T47D (cell line): Measurements from ENCODE around the gene ARHGAP44.
A peak's percentile ranks its signal among the peaks of the same experiment; 100 is the strongest.

ENCODE experiments used
- DNase-seq, 2 experiments: peaks; one replicate each; pipeline versions ENCODE4 v3.0.0 to v3.0.0-alpha.2; 2011 to 2012; ENCODE audit warnings: low read depth in 1 of 2, low spot score in 1 of 2
- JUND ChIP-seq: IDR thresholded peaks from 2 replicates; pipeline ENCODE4 v1.6.1; 2012; ENCODE audit warnings: low read depth
- in situ Hi-C: cut with HindIII; loops from 2 replicates; pipeline ENCODE4 v1.10.0; 2016; ENCODE audit warnings: low sequenced_read_pairs, low pct_unique_long_range_greater_than_20kb

Gene ARHGAP44, protein sequence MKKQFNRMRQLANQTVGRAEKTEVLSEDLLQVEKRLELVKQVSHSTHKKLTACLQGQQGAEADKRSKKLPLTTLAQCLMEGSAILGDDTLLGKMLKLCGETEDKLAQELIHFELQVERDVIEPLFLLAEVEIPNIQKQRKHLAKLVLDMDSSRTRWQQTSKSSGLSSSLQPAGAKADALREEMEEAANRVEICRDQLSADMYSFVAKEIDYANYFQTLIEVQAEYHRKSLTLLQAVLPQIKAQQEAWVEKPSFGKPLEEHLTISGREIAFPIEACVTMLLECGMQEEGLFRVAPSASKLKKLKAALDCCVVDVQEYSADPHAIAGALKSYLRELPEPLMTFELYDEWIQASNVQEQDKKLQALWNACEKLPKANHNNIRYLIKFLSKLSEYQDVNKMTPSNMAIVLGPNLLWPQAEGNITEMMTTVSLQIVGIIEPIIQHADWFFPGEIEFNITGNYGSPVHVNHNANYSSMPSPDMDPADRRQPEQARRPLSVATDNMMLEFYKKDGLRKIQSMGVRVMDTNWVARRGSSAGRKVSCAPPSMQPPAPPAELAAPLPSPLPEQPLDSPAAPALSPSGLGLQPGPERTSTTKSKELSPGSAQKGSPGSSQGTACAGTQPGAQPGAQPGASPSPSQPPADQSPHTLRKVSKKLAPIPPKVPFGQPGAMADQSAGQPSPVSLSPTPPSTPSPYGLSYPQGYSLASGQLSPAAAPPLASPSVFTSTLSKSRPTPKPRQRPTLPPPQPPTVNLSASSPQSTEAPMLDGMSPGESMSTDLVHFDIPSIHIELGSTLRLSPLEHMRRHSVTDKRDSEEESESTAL

DNA sequence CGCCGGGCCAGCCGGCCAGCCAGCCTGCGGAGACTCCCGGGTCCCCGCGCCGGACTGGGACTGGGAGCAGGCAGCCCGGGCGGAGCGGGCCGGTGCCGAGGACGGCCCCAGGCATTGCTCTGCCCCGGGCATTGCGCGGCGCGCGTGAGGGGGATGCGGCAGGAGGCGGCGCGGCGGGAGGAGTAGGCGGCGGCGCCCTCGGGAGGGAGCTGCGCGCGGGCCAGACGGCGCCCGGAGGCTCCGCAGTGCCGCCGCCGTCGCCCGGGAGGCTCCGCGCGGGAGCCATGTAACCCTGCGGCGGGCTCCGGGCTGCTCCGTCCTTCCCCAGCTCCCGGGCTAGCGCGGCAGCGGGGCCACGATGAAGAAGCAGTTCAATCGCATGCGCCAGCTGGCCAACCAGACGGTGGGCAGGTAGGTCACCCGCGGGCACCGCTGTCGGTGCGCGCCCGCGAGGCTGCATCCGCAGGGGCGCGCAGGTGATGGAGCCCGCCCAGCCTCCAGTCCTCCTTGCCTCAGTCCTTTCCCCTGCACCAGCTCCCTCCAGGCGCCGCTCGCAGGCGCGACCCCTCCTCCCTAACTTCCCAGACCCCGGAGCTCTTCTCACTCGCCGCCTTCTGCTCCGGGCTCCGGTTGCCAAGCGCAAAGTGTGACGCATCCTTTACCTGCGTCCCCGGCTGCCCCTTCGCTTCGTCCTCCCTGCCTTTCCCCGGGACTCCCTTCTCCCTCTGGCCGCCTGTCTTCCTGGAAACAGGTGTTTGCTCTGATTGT is at the start of gene ARHGAP44:
ARHGAP44 (plus strand) TSS at position 18 of the 768 bp plus-strand sequence; CDS start at position 359, 341 bp downstream.
- in situ Hi-C loops = no loop called here
- TF ChIP-seq JUND = no peak
- peak; percentile 55 to 67 for DNase-seq

GRCh38 chr17:12739500-12739899 is 49.8 kb upstream of the ARHGAP44 start:
- in situ Hi-C loops = no loop called here
- DNase-seq = no peak
- TF ChIP-seq JUND = no peak

GRCh38 chr17:12743046-12743445 is 46.3 kb upstream of the ARHGAP44 start:
- TF ChIP-seq JUND = no peak
- in situ Hi-C loops = no loop called here
- no peak for DNase-seq

DNA sequence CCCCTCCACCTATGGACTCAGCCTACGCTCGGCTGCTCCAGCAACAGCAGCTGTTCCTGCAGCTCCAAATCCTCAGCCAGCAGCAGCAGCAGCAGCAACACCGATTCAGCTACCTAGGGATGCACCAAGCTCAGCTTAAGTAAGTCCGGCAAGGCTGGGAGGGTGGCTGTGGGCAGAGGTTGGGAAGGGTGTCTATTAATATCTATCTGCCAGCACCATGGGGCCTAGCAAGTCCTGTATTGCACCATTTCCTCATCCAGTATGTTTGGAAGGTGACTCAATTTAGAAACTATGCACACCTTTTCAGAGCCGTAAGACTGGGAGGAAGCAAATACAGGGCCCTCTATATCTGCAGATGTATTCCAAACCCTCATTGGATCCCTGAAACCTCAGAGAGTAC is 45.0 kb upstream of the ARHGAP44 start:
- in situ Hi-C loops = no loop called here

GRCh38 chr17:12744786-12745185 is 44.5 kb upstream of the ARHGAP44 start:
- DNase-seq = no peak
- TF ChIP-seq JUND = no peak
- in situ Hi-C loops = no loop called here

More for the DNA sequence above, 45.0 kb upstream of the ARHGAP44 start:
- DNase-seq = no peak
- TF ChIP-seq JUND = no peak

GRCh38 chr17:12745486-12745885 is 43.8 kb upstream of the ARHGAP44 start:
- DNase-seq = no peak
- in situ Hi-C loops = no loop called here
- no peak for TF ChIP-seq JUND

- no peak for TF ChIP-seq JUND
- in situ Hi-C loops = no loop called here
- DNase-seq = no peak
Observed at GRCh38 chr17:12756786-12757185, 32.5 kb upstream of the ARHGAP44 start.

GRCh38 chr17:12759090-12759489 is 30.2 kb upstream of the ARHGAP44 start:
- DNase-seq = no peak
- in situ Hi-C loops = no loop called here
- TF ChIP-seq JUND = no peak

- in situ Hi-C loops = no loop called here
- DNase-seq = no peak
- no peak for TF ChIP-seq JUND
Observed at GRCh38 chr17:12765548-12765947, 23.8 kb upstream of the ARHGAP44 start.

- DNase-seq = no peak
- TF ChIP-seq JUND = no peak
- in situ Hi-C loops = no loop called here
Observed at GRCh38 chr17:12768255-12768654, 21.0 kb upstream of the ARHGAP44 start.

- no peak for DNase-seq
- no peak for TF ChIP-seq JUND
- in situ Hi-C loops = no loop called here
Observed at GRCh38 chr17:12769981-12770380, 19.3 kb upstream of the ARHGAP44 start.

DNA sequence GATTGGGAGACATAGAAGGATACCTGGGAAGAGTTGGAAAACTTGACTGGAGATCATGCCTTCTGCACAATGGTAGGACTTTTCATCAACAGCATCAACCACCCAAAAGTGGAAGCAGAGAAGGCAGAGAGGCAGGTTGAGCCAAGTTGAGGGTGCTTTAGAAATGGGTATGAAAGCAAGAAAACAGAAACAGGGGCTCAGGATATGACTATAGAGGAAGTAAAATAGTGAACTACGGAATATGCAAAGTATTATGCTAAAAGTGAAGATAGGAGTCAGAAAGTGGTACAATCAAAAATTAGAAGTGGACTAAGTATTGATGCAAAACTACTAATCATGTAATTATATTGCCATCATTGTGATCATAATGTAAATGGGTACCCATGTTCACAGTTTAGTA is 16.1 kb upstream of the ARHGAP44 start:
- TF ChIP-seq JUND = no peak
- in situ Hi-C loops = no loop called here
- DNase-seq = no peak
